SH-SY5Y (cell line): Measurements from ENCODE around the gene NDEL1.

Source experiments
- GATA2 ChIP-seq: IDR thresholded peaks from 2 replicates; pipeline ENCODE4 v1.6.1; 2011; ENCODE audit warnings: mild to moderate bottlenecking, low read depth, low read length
- GATA3 ChIP-seq: IDR thresholded peaks from 2 replicates; pipeline ENCODE4 v1.6.1; 2011; ENCODE audit warnings: low read depth, mild to moderate bottlenecking, low read length, moderate library complexity

- TF ChIP-seq GATA2 (no peak), GATA3 (no peak)
Observed at GRCh38 chr17:8488901-8489300, 53.2 kb downstream of the NDEL1 start.
